ENCODE results near the gene ROBO1. TPM values are rescaled to one million over a fixed set of nuclear protein-coding genes. Genes with fewer than 3 reads are reported as not detected.

The ROBO1 gene
- total and polyA plus RNA-seq, 2 of the 13 experiments (the other 11 are each of a cell fraction or from before 2014, with no cell fraction given): 52.2 to 71.0 TPM

DNA sequence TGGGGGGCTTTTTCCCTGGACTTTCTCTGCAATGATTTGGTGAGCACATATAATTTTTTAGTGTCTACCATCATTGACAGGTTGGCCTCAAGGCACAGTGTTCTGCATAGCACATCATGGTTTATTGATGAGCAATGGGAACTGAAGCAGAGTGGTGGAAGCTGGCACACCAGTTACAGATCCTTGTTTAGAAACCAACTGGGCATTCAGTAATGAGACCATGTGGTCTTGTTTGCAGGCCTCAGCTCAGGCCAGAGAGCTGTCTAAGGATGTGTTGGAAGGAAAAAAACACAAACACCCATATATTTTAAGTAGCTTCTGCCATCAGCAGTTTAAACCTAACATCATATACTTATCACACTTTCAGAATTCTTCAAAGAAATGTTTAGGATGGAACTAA lies 610.6 kb downstream of the ROBO1 start:
- in situ Hi-C loops (cut with HindIII; ENCODE audit: extremely low pct_ligation_motif_present, low pct_unique_long_range_greater_than_20kb) (no loop called here), intact Hi-C loops (cut with micrococcal nuclease; ENCODE audit: unreplicated experiment) (no loop called here)
- Histone ChIP-seq H3K9ac (ENCODE audit: insufficient read depth, low read depth, low read length) (no peak overlapping the region), H3K4me2 (ENCODE audit: low read depth, low read length) (no peak overlapping the region), H4K20me1 (ENCODE audit: insufficient read depth, low read length) (no peaks in the 10 kb centered on the region), H3K4me1 (ENCODE audit: insufficient read depth, low read length) (no peaks in the 10 kb centered on the region), H3K36me3 (replicated peaks in 1 of 2; ENCODE audit: control insufficient read depth in 1 of 2, insufficient read depth in 2 of 2, low read length in 2 of 2) (no peaks in the 10 kb centered on the region), H3K9me3 (ENCODE audit: low read length) (no peaks in the 10 kb centered on the region), H2AFZ (ENCODE audit: low read length) (no peak overlapping the region), H3K4me3 (replicated peaks in 1 of 3; ENCODE audit: insufficient read depth in 1 of 3, low read depth in 2 of 3, low read length in 3 of 3) (no peak overlapping the region), H3K27me3 (ENCODE audit: control insufficient read depth in 1 of 2, insufficient read depth in 2 of 2, low read length in 2 of 2) (no peaks in the 10 kb centered on the region; a peak in 1 of 5 replicates), H3K79me2 (ENCODE audit: insufficient read depth, low read length) (no peaks in the 10 kb centered on the region), H3K27ac (ENCODE audit: extremely low read length, insufficient read depth, low read length) (no peak overlapping the region)
- FAIRE-seq: no peak
- ChIA-PET POLR2A (no interaction called here), CTCF (ENCODE audit: low intra/inter-chr PET ratio, low total read pairs) (no interaction called here)
- ATAC-seq: no peak
- BruUV-seq (replicated peaks): no TSS peak
- TF ChIP-seq GPN1 (CRISPR knock-in tag; IDR thresholded peaks at IDR 0.05; ENCODE audit: borderline replicate concordance) (no peak), ZKSCAN5 (CRISPR knock-in tag; IDR thresholded peaks at IDR 0.05) (no peak), ZNF790 (CRISPR knock-in tag; IDR thresholded peaks at IDR 0.05; ENCODE audit: borderline replicate concordance) (no peak), RORA (CRISPR knock-in tag; IDR thresholded peaks at IDR 0.05) (no peak), REL (CRISPR knock-in tag; conservative IDR thresholded peaks at IDR 0.05) (no peak), CBX1 (IDR thresholded peaks at IDR 0.05; ENCODE audit: low read depth) (no peak), CHD4 (IDR thresholded peaks at IDR 0.05; ENCODE audit: borderline replicate concordance, low read length) (no peak)
- TF ChIP-seq, protein P1, sequence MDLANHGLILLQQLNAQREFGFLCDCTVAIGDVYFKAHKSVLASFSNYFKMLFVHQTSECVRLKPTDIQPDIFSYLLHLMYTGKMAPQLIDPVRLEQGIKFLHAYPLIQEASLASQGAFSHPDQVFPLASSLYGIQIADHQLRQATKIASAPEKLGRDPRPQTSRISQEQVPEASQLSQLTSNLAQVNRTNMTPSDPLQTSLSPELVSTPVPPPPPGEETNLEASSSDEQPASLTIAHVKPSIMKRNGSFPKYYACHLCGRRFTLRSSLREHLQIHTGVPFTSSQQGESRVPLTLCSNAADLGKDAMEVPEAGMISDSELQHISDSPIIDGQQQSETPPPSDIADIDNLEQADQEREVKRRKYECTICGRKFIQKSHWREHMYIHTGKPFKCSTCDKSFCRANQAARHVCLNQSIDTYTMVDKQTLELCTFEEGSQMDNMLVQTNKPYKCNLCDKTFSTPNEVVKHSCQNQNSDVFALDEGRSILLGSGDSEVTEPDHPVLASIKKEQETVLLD (CRISPR knock-in tag; IDR thresholded peaks at IDR 0.05; ENCODE audit: low read depth): no peak
- TF ChIP-seq, protein P2, sequence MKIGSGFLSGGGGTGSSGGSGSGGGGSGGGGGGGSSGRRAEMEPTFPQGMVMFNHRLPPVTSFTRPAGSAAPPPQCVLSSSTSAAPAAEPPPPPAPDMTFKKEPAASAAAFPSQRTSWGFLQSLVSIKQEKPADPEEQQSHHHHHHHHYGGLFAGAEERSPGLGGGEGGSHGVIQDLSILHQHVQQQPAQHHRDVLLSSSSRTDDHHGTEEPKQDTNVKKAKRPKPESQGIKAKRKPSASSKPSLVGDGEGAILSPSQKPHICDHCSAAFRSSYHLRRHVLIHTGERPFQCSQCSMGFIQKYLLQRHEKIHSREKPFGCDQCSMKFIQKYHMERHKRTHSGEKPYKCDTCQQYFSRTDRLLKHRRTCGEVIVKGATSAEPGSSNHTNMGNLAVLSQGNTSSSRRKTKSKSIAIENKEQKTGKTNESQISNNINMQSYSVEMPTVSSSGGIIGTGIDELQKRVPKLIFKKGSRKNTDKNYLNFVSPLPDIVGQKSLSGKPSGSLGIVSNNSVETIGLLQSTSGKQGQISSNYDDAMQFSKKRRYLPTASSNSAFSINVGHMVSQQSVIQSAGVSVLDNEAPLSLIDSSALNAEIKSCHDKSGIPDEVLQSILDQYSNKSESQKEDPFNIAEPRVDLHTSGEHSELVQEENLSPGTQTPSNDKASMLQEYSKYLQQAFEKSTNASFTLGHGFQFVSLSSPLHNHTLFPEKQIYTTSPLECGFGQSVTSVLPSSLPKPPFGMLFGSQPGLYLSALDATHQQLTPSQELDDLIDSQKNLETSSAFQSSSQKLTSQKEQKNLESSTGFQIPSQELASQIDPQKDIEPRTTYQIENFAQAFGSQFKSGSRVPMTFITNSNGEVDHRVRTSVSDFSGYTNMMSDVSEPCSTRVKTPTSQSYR (CRISPR knock-in tag; IDR thresholded peaks at IDR 0.05; ENCODE audit: borderline replicate concordance): no peak
- TF ChIP-seq, protein P3, sequence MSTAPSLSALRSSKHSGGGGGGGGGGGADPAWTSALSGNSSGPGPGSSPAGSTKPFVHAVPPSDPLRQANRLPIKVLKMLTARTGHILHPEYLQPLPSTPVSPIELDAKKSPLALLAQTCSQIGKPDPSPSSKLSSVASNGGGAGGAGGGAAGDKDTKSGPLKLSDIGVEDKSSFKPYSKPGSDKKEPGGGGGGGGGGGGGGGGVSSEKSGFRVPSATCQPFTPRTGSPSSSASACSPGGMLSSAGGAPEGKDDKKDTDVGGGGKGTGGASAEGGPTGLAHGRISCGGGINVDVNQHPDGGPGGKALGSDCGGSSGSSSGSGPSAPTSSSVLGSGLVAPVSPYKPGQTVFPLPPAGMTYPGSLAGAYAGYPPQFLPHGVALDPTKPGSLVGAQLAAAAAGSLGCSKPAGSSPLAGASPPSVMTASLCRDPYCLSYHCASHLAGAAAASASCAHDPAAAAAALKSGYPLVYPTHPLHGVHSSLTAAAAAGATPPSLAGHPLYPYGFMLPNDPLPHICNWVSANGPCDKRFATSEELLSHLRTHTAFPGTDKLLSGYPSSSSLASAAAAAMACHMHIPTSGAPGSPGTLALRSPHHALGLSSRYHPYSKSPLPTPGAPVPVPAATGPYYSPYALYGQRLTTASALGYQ (CRISPR knock-in tag; IDR thresholded peaks at IDR 0.05): no peak
- no peak for DNase-seq (ENCODE audit: low spot score)
